IPS-20b (cell line): ENCODE results near the gene CPLANE2.

ENCODE experiments used
- H3K27ac ChIP-seq: one replicate; pipeline ENCODE4 v1.5.1; 2013; ENCODE audit warnings: low read length
- H3K27me3 ChIP-seq: 2 replicates; pipeline ENCODE4 v1.6.1; 2013; ENCODE audit warnings: mild to moderate bottlenecking, low read length, inconsistent platforms; ENCODE audit not compliant: insufficient read depth
- H3K36me3 ChIP-seq: 2 replicates; pipeline ENCODE4 v1.6.1; 2013; ENCODE audit warnings: low read depth, mild to moderate bottlenecking, inconsistent platforms, low read length, moderate library complexity; ENCODE audit not compliant: insufficient read depth
- H3K4me1 ChIP-seq: 2 replicates; pipeline ENCODE4 v1.6.1; 2013; ENCODE audit warnings: mild to moderate bottlenecking, control low read depth, inconsistent platforms, low read length, moderate library complexity; ENCODE audit not compliant: insufficient read depth
- H3K4me3 ChIP-seq: 2 replicates; pipeline ENCODE4 v1.5.1; 2013; ENCODE audit warnings: mild to moderate bottlenecking, low read length, inconsistent platforms
- H3K9ac ChIP-seq: 2 replicates; pipeline ENCODE4 v1.6.1; 2013; ENCODE audit warnings: low read depth, mild to moderate bottlenecking, inconsistent platforms, low read length, moderate library complexity
- H3K9me3 ChIP-seq: 2 replicates; pipeline ENCODE4 v1.6.1; 2013; ENCODE audit warnings: mild to moderate bottlenecking, low read depth, low read length, inconsistent platforms; ENCODE audit not compliant: insufficient read depth

The CPLANE2 gene, protein sequence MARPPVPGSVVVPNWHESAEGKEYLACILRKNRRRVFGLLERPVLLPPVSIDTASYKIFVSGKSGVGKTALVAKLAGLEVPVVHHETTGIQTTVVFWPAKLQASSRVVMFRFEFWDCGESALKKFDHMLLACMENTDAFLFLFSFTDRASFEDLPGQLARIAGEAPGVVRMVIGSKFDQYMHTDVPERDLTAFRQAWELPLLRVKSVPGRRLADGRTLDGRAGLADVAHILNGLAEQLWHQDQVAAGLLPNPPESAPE

DNA sequence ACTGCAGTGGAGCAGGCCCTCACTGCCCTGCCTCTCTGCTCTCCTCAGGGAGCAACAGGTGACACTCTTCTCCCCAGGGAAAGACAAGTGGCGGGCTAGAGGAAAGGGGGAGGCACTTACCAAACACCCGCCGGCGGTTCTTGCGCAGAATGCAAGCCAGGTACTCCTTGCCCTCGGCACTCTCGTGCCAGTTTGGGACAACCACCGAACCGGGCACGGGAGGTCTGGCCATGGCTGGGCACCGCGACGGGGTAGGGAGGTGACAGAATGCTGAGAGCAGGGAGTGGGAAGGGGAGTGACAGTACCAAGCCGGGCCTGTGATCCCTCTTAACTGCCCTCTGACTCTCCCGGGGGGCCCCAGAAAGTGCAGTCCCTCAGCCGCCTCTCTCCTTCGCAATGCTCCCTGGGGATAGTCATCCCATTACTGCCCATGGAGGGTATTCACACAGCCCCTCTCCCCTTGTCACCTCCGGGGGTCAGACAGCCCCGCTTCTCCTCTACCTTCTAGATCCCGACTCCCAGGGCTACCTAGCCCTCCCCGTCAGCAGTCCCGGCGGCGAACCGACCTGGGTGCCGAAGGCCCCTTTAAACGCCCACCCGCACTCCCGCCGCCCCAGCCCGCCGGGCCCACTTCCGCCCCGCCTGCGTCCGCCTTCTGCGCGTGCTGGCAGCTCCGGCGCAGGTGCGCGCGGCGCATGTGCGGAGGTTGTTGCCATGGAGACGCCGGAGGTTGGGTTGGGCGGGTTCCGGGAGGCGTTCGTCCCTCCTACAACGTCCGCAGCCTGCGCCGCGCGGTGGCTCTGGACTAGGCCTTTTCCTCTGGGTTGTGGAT lies at the start of gene CPLANE2:
Gene CPLANE2 (minus strand): TSS at position 673 of the 832 bp plus-strand sequence. CDS start 441 bp downstream, at position 232.
- Histone ChIP-seq H3K27ac (no peak within 1 kb of the TSS), H3K9ac (peak within 1 kb of the TSS; percentile 78; the same call in 1 of the 2 replicates)

GRCh38 chr1:16286122-16286521 lies 49.1 kb upstream of the CPLANE2 start:
- H3K9ac ChIP-seq: no peak overlapping the region
- no peaks in the 10 kb centered on the region for H3K27me3 ChIP-seq
- H3K27ac ChIP-seq: no peak overlapping the region
- H3K36me3 ChIP-seq: peaks cover 5% of the 10 kb centered on the region; the same call in 1 of the 2 replicates
- H3K4me1 ChIP-seq: no peaks in the 10 kb centered on the region
- H3K9me3 ChIP-seq: no peaks in the 10 kb centered on the region
- H3K4me3 ChIP-seq: no peak overlapping the region

More for the DNA sequence above, at the start of gene CPLANE2:
- Histone ChIP-seq H3K27me3 (peaks cover 8% of the 10 kb centered on the region), H3K9me3 (no peaks in the 10 kb centered on the region), H3K4me1 (peaks cover 3% of the 10 kb centered on the region; the same call in 1 of the 2 replicates), H3K36me3 (no peaks in the 10 kb centered on the region), H3K4me3 (peak within 1 kb of the TSS; percentile 88)

- Histone ChIP-seq H3K9ac (no peak overlapping the region), H3K4me3 (no peak overlapping the region), H3K4me1 (no peaks in the 10 kb centered on the region), H3K9me3 (no peaks in the 10 kb centered on the region), H3K27ac (no peak overlapping the region), H3K27me3 (no peaks in the 10 kb centered on the region), H3K36me3 (no peaks in the 10 kb centered on the region; the same call in 1 of the 2 replicates)
Measured at GRCh38 chr1:16281765-16282164, 44.8 kb upstream of the CPLANE2 start.

DNA sequence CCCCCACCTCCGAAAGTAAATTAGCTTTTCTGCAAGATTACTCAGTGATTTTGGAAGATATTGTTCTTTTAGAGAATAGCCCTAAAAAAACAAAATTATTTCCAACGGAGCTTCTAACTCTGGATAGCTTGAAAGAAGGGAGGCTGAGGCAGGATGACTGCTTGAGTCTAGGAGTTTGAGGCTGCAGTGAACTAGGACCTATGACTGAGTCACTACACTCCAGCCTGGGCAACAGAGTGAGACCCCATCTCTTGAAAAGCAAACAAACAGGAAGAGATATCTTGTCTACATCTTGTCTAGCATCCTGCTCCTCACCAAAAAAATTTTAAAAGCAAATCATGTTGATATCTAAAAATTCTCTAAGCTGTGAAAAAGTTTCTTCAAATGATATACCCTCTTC lies 42.2 kb upstream of the CPLANE2 start:
- no peaks in the 10 kb centered on the region for H3K36me3 ChIP-seq
- no peak overlapping the region for H3K9ac ChIP-seq
- H3K4me3 ChIP-seq: no peak overlapping the region
- H3K9me3 ChIP-seq: no peaks in the 10 kb centered on the region
- H3K27ac ChIP-seq: no peak overlapping the region
- no peaks in the 10 kb centered on the region for H3K4me1 ChIP-seq
- no peaks in the 10 kb centered on the region for H3K27me3 ChIP-seq

DNA sequence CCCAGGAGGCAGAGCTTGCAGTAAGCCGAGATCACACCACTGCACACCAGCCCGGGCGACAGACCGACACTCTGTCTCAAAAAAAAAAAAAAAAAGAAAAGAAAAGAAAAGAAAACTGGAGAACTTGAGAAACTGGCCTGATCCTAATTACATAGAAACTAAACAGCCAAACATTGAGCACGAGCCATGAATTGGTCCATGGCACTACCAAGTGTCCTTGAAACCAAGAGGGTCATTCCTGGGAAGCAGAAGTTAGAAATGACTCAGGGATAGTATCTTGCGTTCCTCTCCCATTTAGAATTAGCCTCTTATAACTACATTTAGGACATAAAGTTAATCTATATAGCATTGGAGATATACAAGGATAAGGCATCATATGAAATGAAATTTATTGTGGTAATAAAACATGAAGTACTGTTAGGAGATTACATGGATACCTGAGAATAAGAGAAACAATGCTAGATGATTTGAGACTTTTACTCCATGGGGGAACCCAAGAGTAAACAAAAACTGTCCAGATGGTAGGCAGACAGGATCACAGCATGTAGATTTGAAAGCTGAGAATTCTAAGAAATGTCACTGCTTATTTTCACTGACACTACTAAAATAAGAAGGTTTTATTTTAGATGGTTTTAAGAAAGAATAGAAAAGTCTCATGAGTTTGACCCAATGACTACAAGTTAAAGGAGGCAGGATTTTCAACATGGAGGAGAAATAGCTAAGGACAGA lies 39.5 kb upstream of the CPLANE2 start:
- Histone ChIP-seq H3K4me3 (no peak overlapping the region), H3K36me3 (no peaks in the 10 kb centered on the region), H3K27me3 (no peaks in the 10 kb centered on the region), H3K4me1 (no peaks in the 10 kb centered on the region), H3K9ac (no peak overlapping the region), H3K9me3 (no peaks in the 10 kb centered on the region), H3K27ac (no peak overlapping the region)

- H3K4me3 ChIP-seq: no peak overlapping the region
- H3K27ac ChIP-seq: no peak overlapping the region
- no peaks in the 10 kb centered on the region for H3K4me1 ChIP-seq
- H3K36me3 ChIP-seq: no peaks in the 10 kb centered on the region
- H3K9ac ChIP-seq: no peak overlapping the region
- no peaks in the 10 kb centered on the region for H3K27me3 ChIP-seq
- H3K9me3 ChIP-seq: no peaks in the 10 kb centered on the region
Measured at GRCh38 chr1:16275591-16275990, 38.6 kb upstream of the CPLANE2 start.

GRCh38 chr1:16267690-16268180 lies 30.8 kb upstream of the CPLANE2 start:
- Histone ChIP-seq H3K36me3 (no peaks in the 10 kb centered on the region), H3K4me1 (peaks cover 3% of the 10 kb centered on the region; the same call in 1 of the 2 replicates), H3K27me3 (no peaks in the 10 kb centered on the region), H3K27ac (no peak overlapping the region), H3K4me3 (no peak overlapping the region), H3K9me3 (no peaks in the 10 kb centered on the region), H3K9ac (no peak overlapping the region)

DNA sequence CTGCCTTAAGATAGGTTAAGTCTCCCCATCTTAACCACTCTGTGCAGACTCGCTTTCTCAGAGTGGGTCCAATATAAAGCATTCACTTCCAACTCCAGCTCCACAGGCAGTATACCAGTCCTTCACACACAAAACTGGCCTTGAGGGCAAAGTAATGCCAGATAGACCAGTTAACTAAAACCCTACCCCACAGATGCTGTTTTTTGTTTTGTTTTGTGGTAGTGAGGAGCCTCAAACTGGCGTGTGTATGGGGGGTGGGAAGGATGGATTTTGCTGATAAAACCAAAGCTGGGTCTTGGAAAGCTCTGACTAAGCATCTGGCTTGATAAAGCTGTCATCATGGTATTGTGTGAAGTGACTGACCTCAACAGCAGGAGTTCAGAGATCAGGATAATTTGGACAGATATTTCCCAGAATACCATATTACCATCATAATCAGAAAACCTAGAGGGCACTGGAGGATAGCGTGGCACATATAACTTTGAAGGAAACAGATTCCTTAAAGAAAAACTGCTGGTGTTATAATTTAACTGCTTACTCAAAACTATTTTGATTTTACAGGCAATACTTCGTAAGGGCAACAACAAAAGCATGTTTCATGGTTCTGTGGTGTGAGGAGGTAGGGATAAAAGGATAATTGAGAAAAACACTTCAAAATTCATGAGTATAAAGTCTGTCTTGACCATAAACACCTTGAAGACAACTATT lies 29.6 kb upstream of the CPLANE2 start:
- no peak overlapping the region for H3K4me3 ChIP-seq
- no peaks in the 10 kb centered on the region for H3K9me3 ChIP-seq
- H3K4me1 ChIP-seq: peaks cover 3% of the 10 kb centered on the region; the same call in 1 of the 2 replicates
- no peaks in the 10 kb centered on the region for H3K36me3 ChIP-seq
- no peaks in the 10 kb centered on the region for H3K27me3 ChIP-seq
- H3K9ac ChIP-seq: no peak overlapping the region
- H3K27ac ChIP-seq: no peak overlapping the region

DNA sequence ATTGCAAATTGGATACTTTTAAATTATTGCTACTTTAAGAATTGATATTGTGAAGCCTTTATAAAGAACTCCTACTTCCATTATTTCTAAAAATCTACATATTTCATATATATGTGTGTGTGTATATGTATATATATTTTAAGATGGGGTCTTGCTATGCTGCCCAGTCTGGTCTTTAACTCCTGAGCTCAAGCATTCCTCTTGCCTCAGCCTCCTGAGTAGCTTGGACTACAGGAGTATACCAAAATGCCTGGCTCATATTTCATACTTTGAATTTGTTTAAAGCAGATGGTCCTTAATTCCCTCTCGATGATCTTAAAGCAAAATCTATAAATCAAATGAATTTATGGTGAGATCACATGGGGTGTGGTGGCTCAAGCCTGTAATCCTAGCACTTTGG lies 25.1 kb upstream of the CPLANE2 start:
- no peaks in the 10 kb centered on the region for H3K36me3 ChIP-seq
- no peak overlapping the region for H3K4me3 ChIP-seq
- no peak overlapping the region for H3K9ac ChIP-seq
- H3K9me3 ChIP-seq: no peaks in the 10 kb centered on the region
- peaks cover 3% of the 10 kb centered on the region; the same call in 1 of the 2 replicates for H3K4me1 ChIP-seq
- H3K27me3 ChIP-seq: no peaks in the 10 kb centered on the region
- H3K27ac ChIP-seq: no peak overlapping the region

GRCh38 chr1:16260814-16261213 lies 23.8 kb upstream of the CPLANE2 start:
- no peaks in the 10 kb centered on the region for H3K4me1 ChIP-seq
- no peak overlapping the region for H3K27ac ChIP-seq
- H3K9me3 ChIP-seq: no peaks in the 10 kb centered on the region
- H3K4me3 ChIP-seq: no peak overlapping the region
- no peaks in the 10 kb centered on the region for H3K27me3 ChIP-seq
- H3K9ac ChIP-seq: no peak overlapping the region
- peaks cover 3% of the 10 kb centered on the region; the same call in 1 of the 2 replicates for H3K36me3 ChIP-seq

GRCh38 chr1:16258591-16259135 lies 21.7 kb upstream of the CPLANE2 start:
- no peak overlapping the region for H3K4me3 ChIP-seq
- no peaks in the 10 kb centered on the region for H3K9me3 ChIP-seq

More at GRCh38 chr1:16258591-16259135, 21.7 kb upstream of the CPLANE2 start:
- Histone ChIP-seq H3K27ac (no peak overlapping the region), H3K9ac (no peak overlapping the region), H3K36me3 (peaks cover 23% of the 10 kb centered on the region), H3K27me3 (no peaks in the 10 kb centered on the region), H3K4me1 (no peaks in the 10 kb centered on the region)
